ENCODE data around the gene COG6. TPM values are rescaled to one million over a fixed set of nuclear protein-coding genes. Genes with fewer than 3 reads are reported as not detected.

The COG6 gene
- total and polyA plus RNA-seq, 10 of the 15 experiments (the other 5 are each of a cell fraction or from before 2014, with no cell fraction given): 4.5 to 29.8 (median 12.6) TPM

GRCh38 chr13:39788102-39788501, 132.6 kb downstream of the COG6 start:
- Histone ChIP-seq H3K9me3 (replicated peaks; ENCODE audit: control insufficient read depth, insufficient read depth, low read length) (no peaks in the 10 kb centered on the region; the same call in 2 of the 3 replicates), H2AFZ (ENCODE audit: control insufficient read depth, low read depth, low read length) (no peak overlapping the region), H3K9ac (ENCODE audit: control insufficient read depth, insufficient read depth, low read length) (no peak overlapping the region), H3K4me2 (ENCODE audit: control insufficient read depth, insufficient read depth) (no peak overlapping the region), H3K4me3 (no peak overlapping the region), H3K27ac (ENCODE audit: control insufficient read depth, insufficient read depth) (no peak overlapping the region), H3K36me3 (ENCODE audit: control insufficient read depth in 2 of 2, insufficient read depth in 2 of 2, low read length in 1 of 2) (no peaks in the 10 kb centered on the region), H4K20me1 (ENCODE audit: control insufficient read depth, insufficient read depth) (no peaks in the 10 kb centered on the region), H3K4me1 (ENCODE audit: control insufficient read depth, insufficient read depth, low read length) (no peaks in the 10 kb centered on the region), H3K27me3 (replicated peaks in 1 of 2; ENCODE audit: control insufficient read depth in 2 of 2, insufficient read depth in 2 of 2, low read length in 1 of 2) (no peaks in the 10 kb centered on the region), H3K79me2 (ENCODE audit: control insufficient read depth, insufficient read depth, low read length) (no peaks in the 10 kb centered on the region)
- 74% methylated on average over 5 of the region's 5 CpGs for WGBS (ENCODE audit: insufficient coverage, insufficient replicate concordance, low lambda C conversion rate, missing lambda C conversion rate)
- FAIRE-seq (no peak), DNase-seq (ENCODE audit: low read depth, low spot score) (no peak), ATAC-seq (no peak)
- ChIA-PET POLR2A (no interaction called here), CTCF (no interaction called here), RAD21 (ENCODE audit: unreplicated experiment) (no interaction called here), SMC1A (ENCODE audit: uncharacterized antibody, unreplicated experiment) (no interaction called here)
- TF ChIP-seq, protein P1, sequence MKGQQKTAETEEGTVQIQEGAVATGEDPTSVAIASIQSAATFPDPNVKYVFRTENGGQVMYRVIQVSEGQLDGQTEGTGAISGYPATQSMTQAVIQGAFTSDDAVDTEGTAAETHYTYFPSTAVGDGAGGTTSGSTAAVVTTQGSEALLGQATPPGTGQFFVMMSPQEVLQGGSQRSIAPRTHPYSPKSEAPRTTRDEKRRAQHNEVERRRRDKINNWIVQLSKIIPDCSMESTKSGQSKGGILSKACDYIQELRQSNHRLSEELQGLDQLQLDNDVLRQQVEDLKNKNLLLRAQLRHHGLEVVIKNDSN (IDR thresholded peaks at IDR 0.05; ENCODE audit: borderline replicate concordance, extremely low read length, insufficient read depth, low read depth, low read length): no peak
- no peak for TF ChIP-seq NFXL1 (IDR thresholded peaks at IDR 0.05; ENCODE audit: borderline replicate concordance)
- in situ Hi-C loops (cut with MboI): no loop called here
- intact Hi-C loops (cut with micrococcal nuclease; ENCODE audit: unreplicated experiment): loop anchor here (10.0 kb wide), 1 partner anchor 987 kb away; the partner anchor contains the start of gene MRPS31
- BruUV-seq (replicated peaks): no TSS peak

DNA sequence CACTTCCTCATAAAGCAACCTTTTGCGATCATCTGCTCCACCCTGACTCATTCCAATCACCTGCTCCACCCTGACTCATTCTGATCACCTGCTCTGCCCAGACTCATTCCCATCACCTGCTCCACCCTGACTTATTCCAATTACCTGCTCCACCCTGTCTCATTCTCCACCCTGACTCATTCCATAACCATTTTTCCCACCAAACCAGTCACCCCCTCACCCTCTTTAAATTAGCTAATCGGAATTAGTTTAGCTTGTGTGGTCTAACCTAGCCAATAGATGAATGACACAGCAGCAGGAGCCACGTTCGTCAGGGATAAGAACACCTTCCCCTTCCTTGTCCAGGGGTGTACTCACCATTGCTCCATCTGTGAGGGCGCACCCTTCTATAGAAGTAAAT, 134.0 kb downstream of the COG6 start:
- no peak for ATAC-seq
- intact Hi-C loops (cut with micrococcal nuclease; ENCODE audit: unreplicated experiment) (loop anchor here (10.0 kb wide), 1 partner anchor 985 kb away; the partner anchor contains the start of gene MRPS31), in situ Hi-C loops (cut with MboI) (no loop called here)
- ChIA-PET SMC1A (ENCODE audit: uncharacterized antibody, unreplicated experiment) (no interaction called here), RAD21 (ENCODE audit: unreplicated experiment) (no interaction called here), CTCF (no interaction called here), POLR2A (no interaction called here)
- Histone ChIP-seq H3K36me3 (ENCODE audit: control insufficient read depth in 2 of 2, insufficient read depth in 2 of 2, low read length in 1 of 2) (no peaks in the 10 kb centered on the region), H3K27ac (ENCODE audit: control insufficient read depth, insufficient read depth) (no peak overlapping the region), H3K9ac (ENCODE audit: control insufficient read depth, insufficient read depth, low read length) (no peak overlapping the region), H3K4me1 (ENCODE audit: control insufficient read depth, insufficient read depth, low read length) (no peaks in the 10 kb centered on the region), H3K79me2 (ENCODE audit: control insufficient read depth, insufficient read depth, low read length) (no peaks in the 10 kb centered on the region), H3K4me2 (ENCODE audit: control insufficient read depth, insufficient read depth) (no peak overlapping the region), H3K4me3 (no peak overlapping the region), H2AFZ (ENCODE audit: control insufficient read depth, low read depth, low read length) (no peak overlapping the region), H3K9me3 (replicated peaks; ENCODE audit: control insufficient read depth, insufficient read depth, low read length) (no peaks in the 10 kb centered on the region; the same call in 2 of the 3 replicates), H4K20me1 (ENCODE audit: control insufficient read depth, insufficient read depth) (no peaks in the 10 kb centered on the region), H3K27me3 (replicated peaks in 1 of 2; ENCODE audit: control insufficient read depth in 2 of 2, insufficient read depth in 2 of 2, low read length in 1 of 2) (no peaks in the 10 kb centered on the region)
- FAIRE-seq: no peak
- no TSS peak for BruUV-seq (replicated peaks)
- 20% methylated on average over 5 of the region's 5 CpGs for WGBS (ENCODE audit: insufficient coverage, insufficient replicate concordance, low lambda C conversion rate, missing lambda C conversion rate)
- no peak for DNase-seq (ENCODE audit: low read depth, low spot score)
- TF ChIP-seq, protein P2, sequence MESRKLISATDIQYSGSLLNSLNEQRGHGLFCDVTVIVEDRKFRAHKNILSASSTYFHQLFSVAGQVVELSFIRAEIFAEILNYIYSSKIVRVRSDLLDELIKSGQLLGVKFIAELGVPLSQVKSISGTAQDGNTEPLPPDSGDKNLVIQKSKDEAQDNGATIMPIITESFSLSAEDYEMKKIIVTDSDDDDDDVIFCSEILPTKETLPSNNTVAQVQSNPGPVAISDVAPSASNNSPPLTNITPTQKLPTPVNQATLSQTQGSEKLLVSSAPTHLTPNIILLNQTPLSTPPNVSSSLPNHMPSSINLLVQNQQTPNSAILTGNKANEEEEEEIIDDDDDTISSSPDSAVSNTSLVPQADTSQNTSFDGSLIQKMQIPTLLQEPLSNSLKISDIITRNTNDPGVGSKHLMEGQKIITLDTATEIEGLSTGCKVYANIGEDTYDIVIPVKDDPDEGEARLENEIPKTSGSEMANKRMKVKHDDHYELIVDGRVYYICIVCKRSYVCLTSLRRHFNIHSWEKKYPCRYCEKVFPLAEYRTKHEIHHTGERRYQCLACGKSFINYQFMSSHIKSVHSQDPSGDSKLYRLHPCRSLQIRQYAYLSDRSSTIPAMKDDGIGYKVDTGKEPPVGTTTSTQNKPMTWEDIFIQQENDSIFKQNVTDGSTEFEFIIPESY (IDR thresholded peaks at IDR 0.05): no peak
- TF ChIP-seq SMARCA5 (IDR thresholded peaks at IDR 0.05): no peak
- no peak for TF ChIP-seq KAT2A (conservative IDR thresholded peaks at IDR 0.05; ENCODE audit: control insufficient read depth, low read depth, low read length)
- TF ChIP-seq, protein P3, sequence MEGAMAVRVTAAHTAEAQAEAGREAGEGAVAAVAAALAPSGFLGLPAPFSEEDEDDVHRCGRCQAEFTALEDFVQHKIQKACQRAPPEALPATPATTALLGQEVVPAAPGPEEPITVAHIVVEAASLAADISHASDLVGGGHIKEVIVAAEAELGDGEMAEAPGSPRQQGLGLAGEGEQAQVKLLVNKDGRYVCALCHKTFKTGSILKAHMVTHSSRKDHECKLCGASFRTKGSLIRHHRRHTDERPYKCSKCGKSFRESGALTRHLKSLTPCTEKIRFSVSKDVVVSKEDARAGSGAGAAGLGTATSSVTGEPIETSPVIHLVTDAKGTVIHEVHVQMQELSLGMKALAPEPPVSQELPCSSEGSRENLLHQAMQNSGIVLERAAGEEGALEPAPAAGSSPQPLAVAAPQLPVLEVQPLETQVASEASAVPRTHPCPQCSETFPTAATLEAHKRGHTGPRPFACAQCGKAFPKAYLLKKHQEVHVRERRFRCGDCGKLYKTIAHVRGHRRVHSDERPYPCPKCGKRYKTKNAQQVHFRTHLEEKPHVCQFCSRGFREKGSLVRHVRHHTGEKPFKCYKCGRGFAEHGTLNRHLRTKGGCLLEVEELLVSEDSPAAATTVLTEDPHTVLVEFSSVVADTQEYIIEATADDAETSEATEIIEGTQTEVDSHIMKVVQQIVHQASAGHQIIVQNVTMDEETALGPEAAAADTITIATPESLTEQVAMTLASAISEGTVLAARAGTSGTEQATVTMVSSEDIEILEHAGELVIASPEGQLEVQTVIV (IDR thresholded peaks at IDR 0.05; ENCODE audit: borderline replicate concordance, partially characterized antibody): no peak
- TF ChIP-seq, protein P4, sequence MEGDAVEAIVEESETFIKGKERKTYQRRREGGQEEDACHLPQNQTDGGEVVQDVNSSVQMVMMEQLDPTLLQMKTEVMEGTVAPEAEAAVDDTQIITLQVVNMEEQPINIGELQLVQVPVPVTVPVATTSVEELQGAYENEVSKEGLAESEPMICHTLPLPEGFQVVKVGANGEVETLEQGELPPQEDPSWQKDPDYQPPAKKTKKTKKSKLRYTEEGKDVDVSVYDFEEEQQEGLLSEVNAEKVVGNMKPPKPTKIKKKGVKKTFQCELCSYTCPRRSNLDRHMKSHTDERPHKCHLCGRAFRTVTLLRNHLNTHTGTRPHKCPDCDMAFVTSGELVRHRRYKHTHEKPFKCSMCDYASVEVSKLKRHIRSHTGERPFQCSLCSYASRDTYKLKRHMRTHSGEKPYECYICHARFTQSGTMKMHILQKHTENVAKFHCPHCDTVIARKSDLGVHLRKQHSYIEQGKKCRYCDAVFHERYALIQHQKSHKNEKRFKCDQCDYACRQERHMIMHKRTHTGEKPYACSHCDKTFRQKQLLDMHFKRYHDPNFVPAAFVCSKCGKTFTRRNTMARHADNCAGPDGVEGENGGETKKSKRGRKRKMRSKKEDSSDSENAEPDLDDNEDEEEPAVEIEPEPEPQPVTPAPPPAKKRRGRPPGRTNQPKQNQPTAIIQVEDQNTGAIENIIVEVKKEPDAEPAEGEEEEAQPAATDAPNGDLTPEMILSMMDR (IDR thresholded peaks at IDR 0.05 in 2 of 3, conservative IDR thresholded peaks at IDR 0.05 in 1 of 3; ENCODE audit: control insufficient read depth in 2 of 3, extremely low read depth in 1 of 3, insufficient read depth in 1 of 3, low read depth in 3 of 3, low read length in 3 of 3): no peak

All from GM12878 (cell line).